ENCODE measurements around the gene MAGEB3. TPM values are rescaled to one million over a fixed set of nuclear protein-coding genes. Genes with fewer than 3 reads are reported as not detected.
A peak's percentile ranks its signal among the peaks of the same experiment; 100 is the strongest.
"Not testable (repeated sequence)": the region's sequence is repeated elsewhere in the genome, so short reads cannot be mapped to it uniquely, and the experiment has no call there.

The MAGEB3 gene
- not detected for total RNA-seq (ENCODE audit: insufficient read depth, low replicate concordance)

- DNase-seq (ENCODE audit: low spot score): no peak
Measured at GRCh38 chrX:30230395-30230794, at the start of gene MAGEB3. Gene MAGEB3 (plus strand): TSS chrX:30230657. CDS start chrX:30235925, 5,268 bp downstream.

GRCh38 chrX:30181353-30181752 is 49.1 kb upstream of the MAGEB3 start:
- no peak for DNase-seq (ENCODE audit: low spot score)

GRCh38 chrX:30183554-30183953 is 46.9 kb upstream of the MAGEB3 start:
- peak; percentile 15 for DNase-seq (ENCODE audit: low spot score)

- no peak for DNase-seq (ENCODE audit: low spot score)
Measured at GRCh38 chrX:30190426-30190825, 40.0 kb upstream of the MAGEB3 start.

GRCh38 chrX:30193910-30194309 is 36.5 kb upstream of the MAGEB3 start:
- not testable (repeated sequence) for DNase-seq (ENCODE audit: low spot score)

GRCh38 chrX:30196322-30196721 is 34.1 kb upstream of the MAGEB3 start:
- DNase-seq (ENCODE audit: low spot score): no peak

GRCh38 chrX:30212172-30212571 is 18.3 kb upstream of the MAGEB3 start:
- DNase-seq (ENCODE audit: low spot score): no peak

GRCh38 chrX:30215357-30215843 is 15.1 kb upstream of the MAGEB3 start, which contains the start of gene MAGEB2:
Gene MAGEB2 (plus strand): TSS chrX:30215563. CDS start chrX:30218581, 3,018 bp downstream.
- no peak for DNase-seq (ENCODE audit: low spot score)

GRCh38 chrX:30217465-30217864 is 13.0 kb upstream of the MAGEB3 start:
- DNase-seq (ENCODE audit: low spot score): no peak

- no peak for DNase-seq (ENCODE audit: low spot score)
Measured at GRCh38 chrX:30219372-30219771, 11.1 kb upstream of the MAGEB3 start.

GRCh38 chrX:30220661-30221060 is 9.8 kb upstream of the MAGEB3 start:
- DNase-seq (ENCODE audit: low spot score): no peak

GRCh38 chrX:30224536-30224935 is 5.9 kb upstream of the MAGEB3 start:
- DNase-seq (ENCODE audit: low spot score): peak; percentile 72

- DNase-seq (ENCODE audit: low spot score): no peak
Measured at GRCh38 chrX:30228526-30228925, 1.9 kb upstream of the MAGEB3 start.

GRCh38 chrX:30241724-30242415 is 11.4 kb downstream of the MAGEB3 start, which contains the start of gene MAGEB4:
Gene MAGEB4 (plus strand): TSS chrX:30242000. CDS start chrX:30242136, 136 bp downstream.
- no peak for DNase-seq (ENCODE audit: low spot score)

- DNase-seq (ENCODE audit: low spot score): no peak
Measured at GRCh38 chrX:30246769-30247489, 16.5 kb downstream of the MAGEB3 start, which contains the start of gene MAGEB1. Gene MAGEB1 (plus strand): TSS chrX:30247146. CDS start chrX:30250494, 3,348 bp downstream.

- DNase-seq (ENCODE audit: low spot score): no peak
Measured at GRCh38 chrX:30248854-30249253, 18.4 kb downstream of the MAGEB3 start.

- DNase-seq (ENCODE audit: low spot score): no peak
Measured at GRCh38 chrX:30253257-30253656, 22.8 kb downstream of the MAGEB3 start.

GRCh38 chrX:30259927-30260326 is 29.5 kb downstream of the MAGEB3 start:
- DNase-seq (ENCODE audit: low spot score): no peak

- no peak for DNase-seq (ENCODE audit: low spot score)
Measured at GRCh38 chrX:30261012-30261411, 30.6 kb downstream of the MAGEB3 start.

- no peak for DNase-seq (ENCODE audit: low spot score)
Measured at GRCh38 chrX:30262763-30263162, 32.3 kb downstream of the MAGEB3 start.

GRCh38 chrX:30270639-30271038 is 40.2 kb downstream of the MAGEB3 start:
- DNase-seq (ENCODE audit: low spot score): no peak

- DNase-seq (ENCODE audit: low spot score): peak; percentile 9
Measured at GRCh38 chrX:30275498-30275897, 45.0 kb downstream of the MAGEB3 start.

- no peak for DNase-seq (ENCODE audit: low spot score)
Measured at GRCh38 chrX:30278365-30278764, 47.9 kb downstream of the MAGEB3 start.
